Bronchial epithelial cell (primary cell): Measurements from ENCODE around the gene SAMSN1. TPM values are rescaled to one million over a fixed set of nuclear protein-coding genes. Genes with fewer than 3 reads are reported as not detected.

Experiments used
- DNase-seq: peaks from one replicate; pipeline ENCODE4 v3.0.0-alpha.2; 2010; ENCODE audit warnings: low read depth
- FAIRE-seq: peaks from 2 replicates; lab custom pipeline; 2011; peaks lifted over from hg19 to GRCh38; lab: Jason Lieb, UNC
- H3K27me3 ChIP-seq: 2 replicates; pipeline ENCODE4 v1.5.1; 2011; ENCODE audit warnings: low read length; ENCODE audit not compliant: control insufficient read depth, insufficient read depth
- H3K36me3 ChIP-seq: 2 replicates; pipeline ENCODE4 v1.5.1; 2011; ENCODE audit warnings: low read length; ENCODE audit not compliant: control insufficient read depth, insufficient read depth
- H3K4me3 ChIP-seq: 2 replicates; pipeline ENCODE4 v1.5.1; 2011; ENCODE audit warnings: mild to moderate bottlenecking, low read depth, low read length, control low read depth
- total RNA-seq: library from RNA; depleted of rRNA; stranded (reverse); fragments of >200 nt; gene quantifications from 2 replicates; pipeline ENCODE4 v1.2.1, GENCODE V29; 2014
- TF ChIP-seq, protein P1 (sequence below): IDR thresholded peaks from 2 replicates; pipeline ENCODE4 v1.5.1; 2011; ENCODE audit warnings: mild to moderate bottlenecking, moderate library complexity, low read length, control low read depth, inconsistent platforms; ENCODE audit not compliant: insufficient read depth, severe bottlenecking

The SAMSN1 gene
- total RNA-seq, 1 donor from 2014 or later: under 0.01 TPM

DNA sequence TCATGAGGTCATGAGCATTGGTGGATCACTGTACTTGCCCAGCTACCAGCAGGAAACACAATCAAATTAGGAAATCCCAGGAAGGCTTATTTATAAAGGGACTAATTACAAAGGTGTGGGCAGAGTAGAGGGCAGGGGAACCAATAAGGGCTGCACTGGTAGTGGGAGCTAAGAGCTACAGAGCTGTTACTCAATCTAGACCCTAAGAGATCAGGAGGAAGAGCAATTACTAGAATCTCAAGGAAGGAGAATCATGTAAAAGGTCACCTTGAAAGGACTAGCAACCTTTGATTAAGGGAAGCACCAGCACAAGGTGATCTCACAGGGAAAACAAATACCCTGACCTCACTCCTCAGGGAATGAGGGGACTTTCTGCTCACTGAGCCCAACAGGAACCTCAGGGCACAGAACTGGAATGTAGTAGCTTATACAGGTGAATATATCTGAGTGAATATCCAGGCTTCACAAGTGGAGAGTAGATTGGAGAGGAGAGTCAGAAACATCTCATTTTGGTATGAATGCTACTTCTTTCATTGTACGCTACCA is 66.8 kb downstream of the SAMSN1 start:
- DNase-seq (no peak), FAIRE-seq (no peak)
- Histone ChIP-seq H3K36me3 (no peaks in the 10 kb centered on the region), H3K27me3 (no peaks in the 10 kb centered on the region), H3K4me3 (no peak overlapping the region)
- TF ChIP-seq, protein P1, sequence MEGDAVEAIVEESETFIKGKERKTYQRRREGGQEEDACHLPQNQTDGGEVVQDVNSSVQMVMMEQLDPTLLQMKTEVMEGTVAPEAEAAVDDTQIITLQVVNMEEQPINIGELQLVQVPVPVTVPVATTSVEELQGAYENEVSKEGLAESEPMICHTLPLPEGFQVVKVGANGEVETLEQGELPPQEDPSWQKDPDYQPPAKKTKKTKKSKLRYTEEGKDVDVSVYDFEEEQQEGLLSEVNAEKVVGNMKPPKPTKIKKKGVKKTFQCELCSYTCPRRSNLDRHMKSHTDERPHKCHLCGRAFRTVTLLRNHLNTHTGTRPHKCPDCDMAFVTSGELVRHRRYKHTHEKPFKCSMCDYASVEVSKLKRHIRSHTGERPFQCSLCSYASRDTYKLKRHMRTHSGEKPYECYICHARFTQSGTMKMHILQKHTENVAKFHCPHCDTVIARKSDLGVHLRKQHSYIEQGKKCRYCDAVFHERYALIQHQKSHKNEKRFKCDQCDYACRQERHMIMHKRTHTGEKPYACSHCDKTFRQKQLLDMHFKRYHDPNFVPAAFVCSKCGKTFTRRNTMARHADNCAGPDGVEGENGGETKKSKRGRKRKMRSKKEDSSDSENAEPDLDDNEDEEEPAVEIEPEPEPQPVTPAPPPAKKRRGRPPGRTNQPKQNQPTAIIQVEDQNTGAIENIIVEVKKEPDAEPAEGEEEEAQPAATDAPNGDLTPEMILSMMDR: no peak

GRCh38 chr21:14477841-14478240 is 68.3 kb downstream of the SAMSN1 start:
- no peak for DNase-seq
- H3K27me3 ChIP-seq: no peaks in the 10 kb centered on the region
- FAIRE-seq: no peak
- no peak overlapping the region for H3K4me3 ChIP-seq
- TF ChIP-seq, protein P1: no peak
- no peaks in the 10 kb centered on the region for H3K36me3 ChIP-seq

DNA sequence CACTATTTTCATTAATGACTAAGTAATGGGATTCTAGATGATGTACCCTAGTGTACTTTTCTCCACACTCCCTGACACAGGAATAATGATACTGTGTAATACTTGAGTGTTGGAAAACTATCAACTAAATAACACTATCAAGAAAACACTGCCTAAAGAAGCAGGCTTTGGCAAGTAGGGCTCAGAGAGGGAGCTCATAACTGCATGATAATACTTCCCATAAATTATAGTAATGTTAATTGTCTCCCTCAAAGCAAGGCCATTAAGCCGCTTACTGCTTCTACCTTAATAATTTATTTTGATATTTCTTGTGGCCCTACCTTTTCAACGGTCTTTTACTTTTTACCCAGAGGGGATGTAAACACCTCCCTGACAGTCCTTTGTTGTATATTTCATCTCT is 69.0 kb downstream of the SAMSN1 start:
- no peaks in the 10 kb centered on the region for H3K36me3 ChIP-seq
- DNase-seq: no peak
- no peak for FAIRE-seq
- no peak overlapping the region for H3K4me3 ChIP-seq
- TF ChIP-seq, protein P1: no peak
- no peaks in the 10 kb centered on the region for H3K27me3 ChIP-seq

DNA sequence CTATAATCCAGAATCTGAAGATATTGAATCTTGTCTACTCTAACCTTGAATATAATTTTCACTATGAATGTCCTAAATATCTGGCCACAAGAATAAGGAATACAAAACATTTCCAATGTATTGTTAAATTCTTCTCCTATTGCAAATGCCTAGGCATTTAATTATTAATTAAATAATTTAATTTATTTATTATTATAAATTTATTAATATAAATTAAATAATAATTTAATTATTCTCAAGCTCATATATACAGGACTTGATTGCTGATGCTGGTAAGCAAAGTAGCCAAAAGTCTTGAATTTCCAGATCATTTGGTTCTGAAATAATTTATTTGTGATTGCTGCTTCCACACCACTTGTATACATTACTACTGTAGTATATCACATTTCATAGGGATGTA is 71.1 kb downstream of the SAMSN1 start:
- no peak overlapping the region for H3K4me3 ChIP-seq
- DNase-seq (no peak), FAIRE-seq (no peak)
- no peaks in the 10 kb centered on the region for H3K36me3 ChIP-seq
- H3K27me3 ChIP-seq: no peaks in the 10 kb centered on the region
- TF ChIP-seq, protein P1: no peak

DNA sequence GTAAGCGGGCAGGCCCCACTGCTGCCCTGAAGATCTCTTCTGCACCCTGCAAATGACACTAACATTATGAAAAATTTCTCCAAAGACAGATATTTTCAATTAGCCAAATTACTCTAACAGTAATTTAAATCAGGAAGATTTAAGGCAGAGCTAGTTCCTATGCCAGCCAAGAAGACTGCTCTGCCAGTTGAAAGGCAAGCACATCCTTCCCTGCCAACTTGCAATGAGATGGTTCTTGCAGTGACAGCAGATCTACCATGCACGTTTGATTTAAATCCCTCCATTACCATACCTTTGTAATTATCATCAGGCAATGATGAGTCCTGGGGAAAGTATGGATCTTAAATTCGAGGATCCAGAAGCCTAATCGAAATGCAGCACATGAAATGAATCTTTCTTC is 76.5 kb downstream of the SAMSN1 start:
- TF ChIP-seq, protein P1: no peak

DNA sequence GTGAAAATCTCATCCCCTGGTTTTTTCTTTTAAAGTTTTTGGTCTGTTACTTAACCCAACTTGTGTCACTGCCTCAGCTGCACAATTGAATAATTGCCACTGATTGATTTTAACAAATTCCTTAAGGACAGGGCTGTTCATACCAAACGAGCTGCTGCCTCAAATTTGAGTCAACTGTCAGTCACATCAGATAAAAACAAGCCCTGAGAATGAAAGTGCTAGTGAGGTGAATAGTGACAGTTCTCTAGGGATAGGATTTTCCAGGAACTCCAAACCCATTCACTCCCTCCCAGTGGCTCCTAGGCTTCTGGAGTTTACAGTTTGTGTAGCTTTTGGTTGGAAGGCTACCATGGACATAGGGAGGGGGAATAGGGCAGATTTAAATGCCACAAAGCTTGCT is 79.4 kb downstream of the SAMSN1 start:
- FAIRE-seq (no peak), DNase-seq (no peak)
- TF ChIP-seq, protein P1: no peak

More for the DNA sequence above, 76.5 kb downstream of the SAMSN1 start:
- H3K4me3 ChIP-seq: no peak overlapping the region
- H3K36me3 ChIP-seq: no peaks in the 10 kb centered on the region
- no peaks in the 10 kb centered on the region for H3K27me3 ChIP-seq
- FAIRE-seq: no peak
- DNase-seq: no peak

More for the DNA sequence above, 79.4 kb downstream of the SAMSN1 start:
- H3K4me3 ChIP-seq: no peak overlapping the region
- H3K27me3 ChIP-seq: no peaks in the 10 kb centered on the region
- H3K36me3 ChIP-seq: no peaks in the 10 kb centered on the region
